ENCODE data around the gene FLNC. TPM values are rescaled to one million over a fixed set of nuclear protein-coding genes. Genes with fewer than 3 reads are reported as not detected.

The FLNC gene, protein sequence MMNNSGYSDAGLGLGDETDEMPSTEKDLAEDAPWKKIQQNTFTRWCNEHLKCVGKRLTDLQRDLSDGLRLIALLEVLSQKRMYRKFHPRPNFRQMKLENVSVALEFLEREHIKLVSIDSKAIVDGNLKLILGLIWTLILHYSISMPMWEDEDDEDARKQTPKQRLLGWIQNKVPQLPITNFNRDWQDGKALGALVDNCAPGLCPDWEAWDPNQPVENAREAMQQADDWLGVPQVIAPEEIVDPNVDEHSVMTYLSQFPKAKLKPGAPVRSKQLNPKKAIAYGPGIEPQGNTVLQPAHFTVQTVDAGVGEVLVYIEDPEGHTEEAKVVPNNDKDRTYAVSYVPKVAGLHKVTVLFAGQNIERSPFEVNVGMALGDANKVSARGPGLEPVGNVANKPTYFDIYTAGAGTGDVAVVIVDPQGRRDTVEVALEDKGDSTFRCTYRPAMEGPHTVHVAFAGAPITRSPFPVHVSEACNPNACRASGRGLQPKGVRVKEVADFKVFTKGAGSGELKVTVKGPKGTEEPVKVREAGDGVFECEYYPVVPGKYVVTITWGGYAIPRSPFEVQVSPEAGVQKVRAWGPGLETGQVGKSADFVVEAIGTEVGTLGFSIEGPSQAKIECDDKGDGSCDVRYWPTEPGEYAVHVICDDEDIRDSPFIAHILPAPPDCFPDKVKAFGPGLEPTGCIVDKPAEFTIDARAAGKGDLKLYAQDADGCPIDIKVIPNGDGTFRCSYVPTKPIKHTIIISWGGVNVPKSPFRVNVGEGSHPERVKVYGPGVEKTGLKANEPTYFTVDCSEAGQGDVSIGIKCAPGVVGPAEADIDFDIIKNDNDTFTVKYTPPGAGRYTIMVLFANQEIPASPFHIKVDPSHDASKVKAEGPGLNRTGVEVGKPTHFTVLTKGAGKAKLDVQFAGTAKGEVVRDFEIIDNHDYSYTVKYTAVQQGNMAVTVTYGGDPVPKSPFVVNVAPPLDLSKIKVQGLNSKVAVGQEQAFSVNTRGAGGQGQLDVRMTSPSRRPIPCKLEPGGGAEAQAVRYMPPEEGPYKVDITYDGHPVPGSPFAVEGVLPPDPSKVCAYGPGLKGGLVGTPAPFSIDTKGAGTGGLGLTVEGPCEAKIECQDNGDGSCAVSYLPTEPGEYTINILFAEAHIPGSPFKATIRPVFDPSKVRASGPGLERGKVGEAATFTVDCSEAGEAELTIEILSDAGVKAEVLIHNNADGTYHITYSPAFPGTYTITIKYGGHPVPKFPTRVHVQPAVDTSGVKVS (N-terminal part only)
- 7.7 TPM for total RNA-seq (ENCODE audit: unreplicated experiment)
- long read RNA-seq, result 0 reads

DNA sequence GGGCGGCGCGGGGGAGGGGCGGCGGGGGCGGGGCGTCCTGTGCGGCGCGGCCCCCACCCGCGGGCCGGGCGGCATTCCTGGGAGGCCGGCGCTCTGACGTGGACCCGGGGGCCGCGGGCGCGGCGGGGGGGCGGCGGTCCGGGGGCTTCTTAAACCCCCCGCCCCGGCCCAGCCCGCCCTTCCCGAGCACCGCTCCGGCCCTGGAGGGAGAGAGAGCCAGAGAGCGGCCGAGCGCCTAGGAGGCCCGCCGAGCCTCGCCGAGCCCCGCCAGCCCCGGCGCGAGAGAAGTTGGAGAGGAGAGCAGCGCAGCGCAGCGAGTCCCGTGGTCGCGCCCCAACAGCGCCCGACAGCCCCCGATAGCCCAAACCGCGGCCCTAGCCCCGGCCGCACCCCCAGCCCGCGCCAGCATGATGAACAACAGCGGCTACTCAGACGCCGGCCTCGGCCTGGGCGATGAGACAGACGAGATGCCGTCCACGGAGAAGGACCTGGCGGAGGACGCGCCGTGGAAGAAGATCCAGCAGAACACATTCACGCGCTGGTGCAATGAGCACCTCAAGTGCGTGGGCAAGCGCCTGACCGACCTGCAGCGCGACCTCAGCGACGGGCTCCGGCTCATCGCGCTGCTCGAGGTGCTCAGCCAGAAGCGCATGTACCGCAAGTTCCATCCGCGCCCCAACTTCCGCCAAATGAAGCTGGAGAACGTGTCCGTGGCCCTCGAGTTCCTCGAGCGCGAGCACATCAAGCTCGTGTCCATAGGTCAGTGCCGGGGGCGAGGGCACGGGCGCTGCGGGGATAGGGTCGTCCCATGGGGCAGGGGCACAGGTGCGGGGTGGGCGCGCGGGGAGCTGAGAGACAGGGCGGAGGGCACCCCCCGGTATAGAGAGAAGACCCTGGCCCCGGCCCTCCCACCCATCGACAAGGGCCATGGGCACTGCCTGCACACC is at the start of gene FLNC:
TSS of gene FLNC (plus strand) at position 176 of the 947 bp plus-strand sequence. CDS start at position 408, 232 bp downstream.
- no peaks in the 10 kb centered on the region for H3K36me3 Mint-ChIP-seq (ENCODE audit: low read depth, unreplicated experiment)
- TF ChIP-seq, protein P1, sequence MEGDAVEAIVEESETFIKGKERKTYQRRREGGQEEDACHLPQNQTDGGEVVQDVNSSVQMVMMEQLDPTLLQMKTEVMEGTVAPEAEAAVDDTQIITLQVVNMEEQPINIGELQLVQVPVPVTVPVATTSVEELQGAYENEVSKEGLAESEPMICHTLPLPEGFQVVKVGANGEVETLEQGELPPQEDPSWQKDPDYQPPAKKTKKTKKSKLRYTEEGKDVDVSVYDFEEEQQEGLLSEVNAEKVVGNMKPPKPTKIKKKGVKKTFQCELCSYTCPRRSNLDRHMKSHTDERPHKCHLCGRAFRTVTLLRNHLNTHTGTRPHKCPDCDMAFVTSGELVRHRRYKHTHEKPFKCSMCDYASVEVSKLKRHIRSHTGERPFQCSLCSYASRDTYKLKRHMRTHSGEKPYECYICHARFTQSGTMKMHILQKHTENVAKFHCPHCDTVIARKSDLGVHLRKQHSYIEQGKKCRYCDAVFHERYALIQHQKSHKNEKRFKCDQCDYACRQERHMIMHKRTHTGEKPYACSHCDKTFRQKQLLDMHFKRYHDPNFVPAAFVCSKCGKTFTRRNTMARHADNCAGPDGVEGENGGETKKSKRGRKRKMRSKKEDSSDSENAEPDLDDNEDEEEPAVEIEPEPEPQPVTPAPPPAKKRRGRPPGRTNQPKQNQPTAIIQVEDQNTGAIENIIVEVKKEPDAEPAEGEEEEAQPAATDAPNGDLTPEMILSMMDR (IDR thresholded peaks at IDR 0.05; ENCODE audit: unreplicated experiment), result no peak
- H3K27ac Mint-ChIP-seq (ENCODE audit: unreplicated experiment), result no peak within 1 kb of the TSS
- H3K4me1 Mint-ChIP-seq (ENCODE audit: unreplicated experiment), result peaks cover 8% of the 10 kb centered on the region
- peaks cover 13% of the 10 kb centered on the region for H3K27me3 Mint-ChIP-seq (ENCODE audit: unreplicated experiment)
- peak within 1 kb of the TSS; percentile 65 for H3K4me3 Mint-ChIP-seq (ENCODE audit: unreplicated experiment)
- no peaks in the 10 kb centered on the region for H3K9me3 Mint-ChIP-seq (ENCODE audit: unreplicated experiment)
- DNase-seq (ENCODE audit: low spot score), result peak; percentile 50

DNA sequence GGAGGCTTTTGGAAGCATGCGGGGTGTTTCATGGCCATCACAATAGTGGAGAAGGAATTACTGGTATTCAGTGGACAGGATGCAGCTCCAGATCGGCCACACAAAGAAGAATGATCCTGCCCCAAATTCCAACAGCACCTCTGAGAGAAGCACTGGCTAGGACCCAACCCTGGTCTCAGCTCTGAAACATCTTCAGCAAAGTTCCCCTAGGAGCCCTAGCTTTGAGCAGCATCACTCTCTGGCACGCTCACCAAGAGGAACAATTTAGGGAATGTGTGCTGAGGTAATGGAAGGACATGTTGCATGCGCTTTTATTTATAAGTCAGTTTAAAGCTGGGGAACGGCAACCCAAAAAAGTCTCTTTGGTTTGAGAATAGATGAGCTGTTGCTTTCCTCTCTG is 49.1 kb upstream of the FLNC start:
- Mint-ChIP-seq H3K4me1 (ENCODE audit: unreplicated experiment) (peaks cover 11% of the 10 kb centered on the region), H3K27ac (ENCODE audit: unreplicated experiment) (no peak overlapping the region), H3K27me3 (ENCODE audit: unreplicated experiment) (peaks cover 14% of the 10 kb centered on the region), H3K36me3 (ENCODE audit: low read depth, unreplicated experiment) (peaks cover 14% of the 10 kb centered on the region), H3K4me3 (ENCODE audit: unreplicated experiment) (no peak overlapping the region), H3K9me3 (ENCODE audit: unreplicated experiment) (peaks cover 5% of the 10 kb centered on the region)
- no peak for DNase-seq (ENCODE audit: low spot score)
- TF ChIP-seq, protein P1 (IDR thresholded peaks at IDR 0.05; ENCODE audit: unreplicated experiment), result no peak

DNA sequence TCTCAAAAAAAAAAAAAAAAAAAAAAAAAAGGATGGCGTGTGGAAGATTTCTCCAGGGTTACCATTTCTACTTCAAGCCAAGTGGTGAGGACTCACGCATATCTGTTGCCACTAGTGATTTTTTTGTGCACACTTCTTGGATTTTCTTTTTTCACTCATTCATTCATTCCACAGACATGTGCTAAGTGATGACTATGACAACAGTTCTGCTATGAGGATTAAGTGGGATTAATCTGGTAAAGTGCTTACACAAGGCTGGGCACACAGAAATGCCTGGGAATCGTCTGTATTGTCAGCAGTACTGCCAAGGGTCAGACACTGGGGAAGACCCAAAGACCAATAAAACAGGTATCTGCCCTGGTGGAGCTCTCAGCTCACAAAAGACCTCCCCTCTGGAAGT is 48.4 kb upstream of the FLNC start:
- peaks cover 11% of the 10 kb centered on the region for H3K36me3 Mint-ChIP-seq (ENCODE audit: low read depth, unreplicated experiment)
- peaks cover 11% of the 10 kb centered on the region for H3K4me1 Mint-ChIP-seq (ENCODE audit: unreplicated experiment)
- no peak overlapping the region for H3K4me3 Mint-ChIP-seq (ENCODE audit: unreplicated experiment)
- H3K9me3 Mint-ChIP-seq (ENCODE audit: unreplicated experiment), result peaks cover 5% of the 10 kb centered on the region
- H3K27me3 Mint-ChIP-seq (ENCODE audit: unreplicated experiment), result peaks cover 12% of the 10 kb centered on the region
- H3K27ac Mint-ChIP-seq (ENCODE audit: unreplicated experiment), result no peak overlapping the region
- no peak for DNase-seq (ENCODE audit: low spot score)
- TF ChIP-seq, protein P1 (IDR thresholded peaks at IDR 0.05; ENCODE audit: unreplicated experiment), result no peak

DNA sequence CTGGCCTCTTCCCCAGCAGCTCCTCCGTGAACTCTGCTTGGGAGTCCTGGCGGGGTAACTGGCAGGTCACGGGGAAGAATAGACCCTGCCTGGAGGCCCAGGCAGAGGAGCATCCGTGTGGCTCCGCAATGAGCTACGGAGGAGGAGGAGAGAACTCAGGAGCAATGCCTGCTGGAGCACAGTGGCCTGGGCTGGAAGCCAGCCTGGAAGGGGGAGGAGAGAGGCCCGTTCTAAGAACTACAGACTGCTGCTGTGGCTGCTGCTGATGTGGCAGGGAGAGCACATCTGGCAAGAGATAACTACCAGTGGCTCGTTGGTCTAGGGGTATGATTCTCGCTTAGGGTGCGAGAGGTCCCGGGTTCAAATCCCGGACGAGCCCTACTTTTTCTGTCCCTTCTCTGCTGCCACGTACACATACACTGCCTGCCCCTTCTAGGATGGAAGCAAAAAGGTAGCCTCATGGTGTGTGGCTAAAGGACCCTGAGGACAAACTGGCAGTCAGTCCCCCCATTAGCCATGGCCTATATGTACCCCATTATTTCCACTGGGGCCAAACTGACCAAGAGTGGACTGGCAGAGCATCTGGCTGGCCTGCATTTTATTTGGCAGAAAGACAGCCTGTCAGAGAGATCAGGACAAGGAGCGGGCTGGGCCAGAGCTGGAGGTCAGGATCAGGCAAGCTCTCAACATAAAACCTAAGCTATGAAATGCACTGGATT is 46.9 kb upstream of the FLNC start:
- peak; percentile 74 for DNase-seq (ENCODE audit: low spot score)
- H3K36me3 Mint-ChIP-seq (ENCODE audit: low read depth, unreplicated experiment), result peaks cover 4% of the 10 kb centered on the region
- peak overlapping the region; percentile 63 for H3K4me3 Mint-ChIP-seq (ENCODE audit: unreplicated experiment)
- H3K27me3 Mint-ChIP-seq (ENCODE audit: unreplicated experiment), result peaks cover 7% of the 10 kb centered on the region
- peak overlapping the region; percentile 61 for H3K27ac Mint-ChIP-seq (ENCODE audit: unreplicated experiment)
- peaks cover 11% of the 10 kb centered on the region for H3K4me1 Mint-ChIP-seq (ENCODE audit: unreplicated experiment)
- TF ChIP-seq, protein P1 (IDR thresholded peaks at IDR 0.05; ENCODE audit: unreplicated experiment), result no peak
- H3K9me3 Mint-ChIP-seq (ENCODE audit: unreplicated experiment), result no peaks in the 10 kb centered on the region
